T-helper 2 cell treated with Interferon-gamma antibody and Interleukin-4, amounts not matched to agents 5 μg/mL and 100 μg/mL, for 36 hours (primary cell): ENCODE data around the gene CSF3R.

Experiments used
- DNase-seq: peaks from one replicate; pipeline ENCODE4 v3.0.0; 2021; ENCODE audit warnings: low spot score
- H3K27ac Mint-ChIP-seq: one replicate; pipeline ENCODE4 v1.8.0; 2021; ENCODE audit warnings: mild to moderate bottlenecking, mixed read lengths
- H3K27me3 Mint-ChIP-seq: one replicate; pipeline ENCODE4 v1.8.0; 2021; ENCODE audit warnings: low read depth, mixed read lengths
- H3K36me3 Mint-ChIP-seq: one replicate; pipeline ENCODE4 v1.8.0; 2021; ENCODE audit warnings: low read depth, mixed read lengths
- H3K4me1 Mint-ChIP-seq: one replicate; pipeline ENCODE4 v1.8.0; 2021; ENCODE audit warnings: low read depth, mixed read lengths
- H3K4me3 Mint-ChIP-seq: one replicate; pipeline ENCODE4 v1.8.0; 2022; ENCODE audit warnings: mild to moderate bottlenecking, moderate library complexity, mixed read lengths
- H3K9me3 Mint-ChIP-seq: one replicate; pipeline ENCODE4 v1.8.0; 2021; ENCODE audit warnings: mixed read lengths

Gene CSF3R

DNA sequence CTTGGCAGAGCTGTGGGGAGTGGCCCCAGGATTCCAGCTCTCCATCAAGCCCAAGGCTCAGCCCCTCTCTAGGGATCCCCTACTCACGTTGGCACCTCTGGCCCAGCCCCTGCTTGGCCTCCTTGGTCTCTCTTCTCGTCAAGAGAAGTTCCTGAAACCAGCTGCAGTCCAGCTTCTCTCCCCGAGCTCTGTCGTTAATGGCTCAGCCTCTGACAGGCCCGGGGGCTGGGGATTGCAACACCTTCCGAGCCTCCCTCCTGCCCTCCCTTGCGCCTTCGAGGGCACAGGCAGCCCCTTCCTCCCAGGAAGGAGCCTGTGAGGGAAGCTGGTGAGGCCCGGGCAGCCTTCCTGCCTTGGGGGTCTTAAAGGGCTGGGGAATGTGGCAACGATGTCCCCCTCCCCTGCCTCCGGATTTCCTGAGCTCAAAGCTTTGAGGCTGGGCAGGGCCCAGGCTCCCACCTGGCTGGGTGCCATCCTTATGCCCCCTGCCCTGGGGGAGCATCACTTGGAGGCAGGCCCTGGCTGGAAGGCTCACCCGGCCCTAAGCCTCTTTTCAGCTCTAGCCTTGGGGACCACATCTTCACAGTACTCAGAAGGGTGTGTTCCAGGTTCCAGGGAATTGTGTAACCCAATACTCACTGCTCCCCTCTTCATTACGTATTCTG lies at the start of gene CSF3R:
TSS of gene CSF3R (minus strand) at position 190 of the 665 bp plus-strand sequence. CDS start 3,417 bp downstream, outside the sequence.
- H3K4me1 Mint-ChIP-seq = peaks cover 14% of the 10 kb centered on the region
- peaks cover 6% of the 10 kb centered on the region for H3K27me3 Mint-ChIP-seq
- no peaks in the 10 kb centered on the region for H3K9me3 Mint-ChIP-seq
- peak within 1 kb of the TSS; percentile 70 for H3K4me3 Mint-ChIP-seq
- DNase-seq = no peak
- no peaks in the 10 kb centered on the region for H3K36me3 Mint-ChIP-seq
- H3K27ac Mint-ChIP-seq = peak within 1 kb of the TSS; percentile 69

DNA sequence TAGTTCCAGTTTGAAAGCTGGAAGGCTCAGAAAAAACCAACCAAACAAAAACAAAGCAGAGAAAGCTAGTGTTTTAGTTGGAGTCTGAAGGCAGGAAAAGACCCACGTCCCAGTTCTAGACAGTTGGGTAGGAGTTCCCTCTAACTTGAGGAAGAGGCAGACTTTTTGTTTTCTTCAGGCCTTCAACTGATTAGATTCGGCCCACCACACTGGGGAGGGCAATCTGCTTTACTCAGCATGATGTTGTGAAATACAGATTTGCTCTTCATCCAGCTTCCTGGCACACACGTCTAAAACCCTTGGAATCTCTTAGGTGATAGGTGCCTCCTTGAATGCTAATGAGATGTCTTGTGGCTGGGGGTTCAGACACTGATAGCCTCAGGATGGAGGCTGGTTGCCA lies 49.1 kb upstream of the CSF3R start:
- Mint-ChIP-seq H3K27ac (no peak overlapping the region), H3K27me3 (peaks cover 5% of the 10 kb centered on the region), H3K9me3 (no peaks in the 10 kb centered on the region), H3K36me3 (no peaks in the 10 kb centered on the region), H3K4me1 (no peaks in the 10 kb centered on the region), H3K4me3 (no peak overlapping the region)
- no peak for DNase-seq

DNA sequence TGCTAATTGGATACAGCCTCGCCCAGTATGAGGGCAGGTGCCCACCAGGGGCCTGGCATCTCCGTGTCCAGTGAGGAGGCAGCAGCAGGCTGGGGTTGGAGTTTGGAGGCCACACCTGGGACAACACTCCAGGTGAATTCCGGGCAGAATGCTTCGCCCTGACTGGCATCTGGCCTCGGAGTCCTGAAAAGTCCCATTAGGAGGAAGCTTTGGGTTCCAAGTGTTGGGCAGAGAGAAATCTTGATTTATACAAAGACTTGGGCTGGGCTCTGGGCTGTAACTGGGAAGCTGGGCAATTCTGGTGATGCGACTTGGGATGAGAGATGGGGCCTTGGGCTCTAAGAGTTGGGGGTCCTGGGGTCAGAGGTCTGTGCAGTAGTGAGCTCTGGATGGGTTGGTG lies 48.1 kb upstream of the CSF3R start:
- DNase-seq = no peak

DNA sequence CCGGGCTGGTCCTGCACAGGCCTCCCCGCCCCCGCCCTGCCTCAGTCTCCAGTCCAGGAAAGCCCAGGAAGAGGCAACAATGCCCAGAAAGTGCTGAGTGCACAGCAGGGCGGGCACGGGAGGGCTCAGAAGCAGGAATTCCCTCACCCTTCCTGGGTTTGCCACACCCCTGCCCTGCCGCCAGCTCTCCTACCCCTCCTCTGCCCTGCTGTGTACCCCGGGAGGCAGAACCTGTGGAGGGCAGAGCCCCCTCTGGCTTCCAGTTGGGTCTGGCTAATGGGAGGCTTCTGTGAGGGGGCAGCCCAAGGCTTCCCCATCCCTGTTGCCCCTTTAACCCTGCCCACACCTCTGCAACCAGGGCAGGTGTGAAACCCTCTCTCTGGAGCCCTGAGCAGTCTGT lies 47.5 kb upstream of the CSF3R start:
- Mint-ChIP-seq H3K36me3 (no peaks in the 10 kb centered on the region), H3K4me3 (no peak overlapping the region), H3K27me3 (peaks cover 5% of the 10 kb centered on the region), H3K27ac (no peak overlapping the region), H3K4me1 (no peaks in the 10 kb centered on the region), H3K9me3 (no peaks in the 10 kb centered on the region)
- no peak for DNase-seq

More for the DNA sequence above, 48.1 kb upstream of the CSF3R start:
- Mint-ChIP-seq H3K27ac (no peak overlapping the region), H3K4me3 (no peak overlapping the region), H3K4me1 (no peaks in the 10 kb centered on the region), H3K36me3 (no peaks in the 10 kb centered on the region), H3K27me3 (peaks cover 5% of the 10 kb centered on the region), H3K9me3 (no peaks in the 10 kb centered on the region)

DNA sequence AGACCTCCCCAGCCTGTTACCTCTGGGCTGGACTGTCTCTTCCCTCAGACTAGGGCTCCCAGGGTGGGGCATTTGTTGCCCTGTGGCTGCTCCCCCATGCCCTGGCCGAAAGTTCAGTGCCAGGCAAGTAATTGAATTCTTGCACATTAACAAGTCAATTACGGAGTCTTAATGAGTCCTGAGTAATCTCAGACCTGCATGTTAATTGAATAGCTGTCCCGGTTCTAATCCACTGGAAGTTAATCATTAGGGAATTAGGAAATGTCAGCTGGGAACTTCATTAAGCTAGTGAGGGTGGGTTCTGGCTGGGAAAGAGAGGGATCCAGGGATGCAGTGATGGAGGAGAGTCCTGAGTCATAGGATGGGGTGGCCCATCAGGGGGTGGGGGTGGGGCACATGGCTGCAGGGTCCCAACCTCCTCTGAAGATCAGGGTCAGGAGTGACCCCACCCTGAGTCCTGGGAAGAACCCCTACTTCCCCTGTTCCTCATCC lies 47.1 kb upstream of the CSF3R start:
- Mint-ChIP-seq H3K4me1 (no peaks in the 10 kb centered on the region), H3K27ac (no peak overlapping the region), H3K4me3 (no peak overlapping the region), H3K9me3 (no peaks in the 10 kb centered on the region), H3K27me3 (peaks cover 5% of the 10 kb centered on the region), H3K36me3 (no peaks in the 10 kb centered on the region)
- DNase-seq = no peak

DNA sequence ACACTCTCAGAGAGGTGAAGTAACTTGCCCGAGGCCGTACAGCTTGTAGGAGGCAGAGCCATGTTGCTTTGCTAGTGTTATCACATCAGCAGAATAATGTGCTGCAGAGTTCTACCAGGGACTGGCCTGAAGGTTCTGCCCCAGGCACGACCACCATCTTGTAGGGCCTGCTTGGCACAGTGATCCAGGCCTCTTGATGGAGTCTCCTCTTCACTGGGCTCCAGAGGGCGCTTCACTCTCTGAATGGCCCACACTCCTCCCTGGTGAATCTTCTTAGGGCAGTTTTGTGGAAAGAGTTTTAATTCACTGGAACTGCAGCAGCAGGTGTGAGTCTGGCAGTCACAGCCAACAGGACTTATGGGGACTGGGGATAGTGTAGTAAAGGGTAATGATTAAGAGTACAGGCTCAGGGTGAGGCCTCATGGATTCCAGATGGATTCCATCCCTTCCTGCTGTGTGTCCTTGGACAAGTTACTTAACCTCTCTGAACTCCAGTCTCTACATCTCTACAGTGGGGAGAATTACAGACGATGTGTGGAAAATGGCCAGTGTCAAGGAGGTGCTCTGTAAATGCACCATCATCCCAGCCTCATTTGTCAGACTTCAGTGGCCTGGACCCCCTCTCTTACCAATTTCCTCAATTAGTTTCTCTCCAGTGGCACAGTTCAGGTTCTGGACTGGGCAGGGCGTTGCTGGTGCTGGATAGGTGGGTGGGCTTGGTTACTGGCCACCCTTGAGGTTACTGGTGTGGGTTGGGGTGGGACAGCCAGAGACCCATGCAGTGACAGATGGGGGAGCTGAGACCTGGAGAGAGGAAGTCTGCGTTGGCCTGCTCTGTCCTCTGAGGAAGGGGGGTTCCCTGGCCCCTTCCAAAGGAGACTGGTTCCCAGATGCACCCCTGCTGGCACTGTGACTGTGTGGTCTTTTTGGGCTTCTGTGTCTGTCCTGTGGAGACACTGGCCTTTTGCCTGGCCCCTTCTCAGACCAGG lies 45.9 kb upstream of the CSF3R start:
- no peaks in the 10 kb centered on the region for H3K9me3 Mint-ChIP-seq
- DNase-seq = no peak
- no peaks in the 10 kb centered on the region for H3K4me1 Mint-ChIP-seq
- H3K27me3 Mint-ChIP-seq = peaks cover 2% of the 10 kb centered on the region
- H3K36me3 Mint-ChIP-seq = no peaks in the 10 kb centered on the region
- H3K4me3 Mint-ChIP-seq = no peak overlapping the region
- H3K27ac Mint-ChIP-seq = no peak overlapping the region

DNA sequence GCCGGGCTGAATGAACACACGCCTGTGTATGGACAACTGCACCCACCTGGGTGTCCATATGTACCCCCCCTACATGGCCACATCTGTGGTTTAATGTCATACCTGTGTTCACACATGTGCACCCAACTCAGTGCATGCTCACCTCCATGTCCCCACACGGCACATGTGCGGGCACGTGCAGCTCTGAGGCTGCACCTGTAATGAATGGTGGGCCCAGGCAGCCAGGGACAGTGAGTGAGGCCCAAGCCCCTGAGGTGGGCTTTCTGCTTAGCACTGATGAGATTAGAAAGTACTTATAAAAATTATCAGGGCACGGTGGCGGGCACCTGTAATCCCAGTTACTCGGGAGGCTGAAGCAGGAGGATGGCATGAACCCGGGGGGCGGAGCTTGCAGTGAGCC lies 42.5 kb upstream of the CSF3R start:
- H3K27me3 Mint-ChIP-seq = no peaks in the 10 kb centered on the region
- DNase-seq = no peak
- no peak overlapping the region for H3K27ac Mint-ChIP-seq
- no peaks in the 10 kb centered on the region for H3K36me3 Mint-ChIP-seq
- H3K4me3 Mint-ChIP-seq = no peak overlapping the region
- H3K9me3 Mint-ChIP-seq = no peaks in the 10 kb centered on the region
- no peaks in the 10 kb centered on the region for H3K4me1 Mint-ChIP-seq

DNA sequence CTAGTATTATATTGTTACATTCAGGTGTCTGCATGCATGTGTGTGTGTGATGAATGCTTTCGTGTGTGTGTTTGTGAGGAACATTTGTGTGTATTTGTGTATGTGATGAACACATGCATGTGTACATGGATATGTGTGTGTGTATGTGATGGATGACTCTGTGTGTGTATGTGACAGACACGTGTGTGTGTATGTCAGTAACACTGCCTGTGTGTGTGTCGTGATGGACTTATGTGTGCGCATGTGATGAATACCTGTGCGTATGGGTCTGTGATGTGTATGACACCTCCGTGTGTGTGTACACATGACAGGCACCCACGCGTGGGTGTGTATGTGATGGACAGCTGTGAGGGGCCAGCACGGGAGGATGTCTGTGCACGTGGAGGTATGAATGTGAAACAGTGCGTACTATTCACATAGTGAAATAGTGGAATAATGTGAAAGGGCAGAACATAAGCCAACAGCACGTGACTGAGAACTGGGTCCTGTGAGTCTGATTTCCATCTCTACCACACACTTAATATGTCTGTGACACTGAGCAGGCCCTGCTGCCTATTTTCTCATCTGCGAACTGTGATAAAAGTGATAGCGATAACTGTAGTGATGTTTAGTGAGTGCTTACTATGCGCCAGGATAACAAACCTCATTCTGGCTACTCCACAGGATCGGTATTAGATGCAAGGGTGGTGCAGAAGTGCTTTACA lies 41.8 kb upstream of the CSF3R start:
- no peaks in the 10 kb centered on the region for H3K9me3 Mint-ChIP-seq
- H3K27ac Mint-ChIP-seq = no peak overlapping the region
- H3K27me3 Mint-ChIP-seq = no peaks in the 10 kb centered on the region

DNA sequence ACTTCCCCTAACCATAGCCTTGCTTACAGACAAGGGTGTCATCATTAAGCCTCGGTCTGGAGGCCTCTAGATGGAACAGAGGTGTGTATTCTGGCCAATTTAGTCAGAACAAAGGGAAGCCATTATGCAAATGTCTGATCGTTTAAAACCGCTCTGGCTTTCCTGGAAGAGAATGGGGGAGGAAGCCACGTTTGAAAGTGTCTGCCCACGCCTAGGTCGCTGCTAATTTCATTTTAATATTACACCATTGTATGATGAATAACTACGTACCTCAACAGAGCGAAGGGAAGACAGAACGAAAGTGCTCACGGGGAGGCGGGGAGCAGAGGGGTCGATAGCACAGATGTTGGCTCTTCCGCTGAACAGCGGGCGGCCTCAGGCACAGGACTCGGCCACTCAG lies 41.1 kb upstream of the CSF3R start:
- no peak overlapping the region for H3K4me3 Mint-ChIP-seq
- DNase-seq = no peak
- no peaks in the 10 kb centered on the region for H3K27me3 Mint-ChIP-seq

More for the DNA sequence above, 41.8 kb upstream of the CSF3R start:
- Mint-ChIP-seq H3K36me3 (no peaks in the 10 kb centered on the region), H3K4me1 (no peaks in the 10 kb centered on the region), H3K4me3 (no peak overlapping the region)
- DNase-seq = no peak

DNA sequence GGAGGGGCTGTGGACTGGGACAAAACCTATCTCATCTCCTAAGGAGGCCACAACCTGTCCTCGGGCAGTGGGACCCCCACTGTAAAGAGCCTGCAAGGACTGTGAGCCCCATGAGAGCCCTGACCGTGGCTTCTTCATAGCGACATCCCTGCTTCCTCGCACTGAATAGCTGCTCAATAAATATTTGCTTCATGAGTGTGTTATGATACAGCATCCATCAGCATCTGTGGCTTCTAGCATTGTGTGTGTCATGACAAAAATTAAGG lies 40.5 kb upstream of the CSF3R start:
- Mint-ChIP-seq H3K27ac (no peak overlapping the region), H3K36me3 (no peaks in the 10 kb centered on the region), H3K27me3 (no peaks in the 10 kb centered on the region), H3K4me1 (no peaks in the 10 kb centered on the region), H3K9me3 (no peaks in the 10 kb centered on the region), H3K4me3 (no peak overlapping the region)
- DNase-seq = no peak

More for the DNA sequence above, 41.1 kb upstream of the CSF3R start:
- H3K4me1 Mint-ChIP-seq = no peaks in the 10 kb centered on the region
- no peak overlapping the region for H3K27ac Mint-ChIP-seq
- H3K9me3 Mint-ChIP-seq = no peaks in the 10 kb centered on the region
- no peaks in the 10 kb centered on the region for H3K36me3 Mint-ChIP-seq

DNA sequence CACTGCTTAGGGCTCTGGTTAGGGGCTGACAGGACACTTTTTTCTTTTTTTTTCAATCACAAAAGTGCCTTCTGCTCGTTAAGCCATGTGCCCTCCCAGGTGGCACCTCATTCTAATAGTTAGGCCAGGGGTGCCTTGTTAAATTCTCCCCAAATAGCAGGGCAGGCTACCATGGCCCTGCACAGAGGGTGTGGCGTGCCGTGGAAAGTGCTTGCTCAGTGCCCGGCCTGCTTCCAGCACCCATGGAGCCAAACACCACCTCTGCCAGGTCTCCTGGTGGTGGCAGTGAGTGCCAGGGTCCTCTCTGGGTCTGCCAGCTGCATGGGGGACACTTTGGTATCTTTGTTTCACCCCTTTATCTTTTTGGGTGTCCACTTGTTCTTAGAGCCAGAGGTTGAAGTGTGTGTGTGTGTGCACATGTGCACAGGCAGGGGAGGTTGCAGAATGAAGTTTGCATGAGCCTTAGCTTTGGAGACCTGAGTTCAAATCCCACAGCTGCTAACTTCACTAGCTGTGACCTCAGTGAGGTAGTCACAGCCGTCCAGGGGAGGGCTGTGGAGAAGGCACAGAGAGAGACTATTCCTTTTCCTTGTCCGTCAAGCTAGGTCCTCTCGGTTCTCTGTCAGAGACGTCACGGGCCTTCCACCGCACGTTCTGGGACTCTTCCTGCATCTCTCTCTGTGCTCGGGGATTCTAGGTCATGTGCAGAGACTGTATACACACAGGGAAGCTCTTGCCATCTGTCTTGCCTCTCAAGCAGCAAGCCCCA lies 39.9 kb upstream of the CSF3R start:
- no peaks in the 10 kb centered on the region for H3K27me3 Mint-ChIP-seq
- no peak overlapping the region for H3K27ac Mint-ChIP-seq
- DNase-seq = no peak
- no peaks in the 10 kb centered on the region for H3K4me1 Mint-ChIP-seq
- no peaks in the 10 kb centered on the region for H3K36me3 Mint-ChIP-seq
- H3K9me3 Mint-ChIP-seq = no peaks in the 10 kb centered on the region
- no peak overlapping the region for H3K4me3 Mint-ChIP-seq

DNA sequence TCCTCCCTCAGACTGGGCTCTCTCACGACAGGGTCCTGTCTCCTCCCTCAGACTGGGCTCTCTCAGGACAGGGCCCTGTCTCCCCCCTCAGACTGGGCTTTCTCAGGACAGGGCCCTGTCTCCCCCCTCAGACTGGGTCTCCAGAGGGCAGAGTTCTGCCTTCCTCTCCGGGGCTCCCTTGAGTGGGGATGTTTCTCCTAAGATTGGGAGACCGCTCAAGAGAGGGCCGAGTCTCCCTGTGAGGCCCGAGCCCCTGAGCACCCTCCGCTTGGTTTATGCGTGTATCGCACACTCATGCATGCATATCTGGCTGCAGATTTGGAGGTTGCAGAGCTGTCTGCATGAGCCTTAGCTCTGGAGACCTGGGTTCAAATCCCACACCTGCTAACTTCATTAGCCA lies 39.3 kb upstream of the CSF3R start:
- DNase-seq = no peak
- no peaks in the 10 kb centered on the region for H3K27me3 Mint-ChIP-seq
- H3K9me3 Mint-ChIP-seq = no peaks in the 10 kb centered on the region
- no peak overlapping the region for H3K4me3 Mint-ChIP-seq
- H3K36me3 Mint-ChIP-seq = no peaks in the 10 kb centered on the region
- no peak overlapping the region for H3K27ac Mint-ChIP-seq
- no peaks in the 10 kb centered on the region for H3K4me1 Mint-ChIP-seq

DNA sequence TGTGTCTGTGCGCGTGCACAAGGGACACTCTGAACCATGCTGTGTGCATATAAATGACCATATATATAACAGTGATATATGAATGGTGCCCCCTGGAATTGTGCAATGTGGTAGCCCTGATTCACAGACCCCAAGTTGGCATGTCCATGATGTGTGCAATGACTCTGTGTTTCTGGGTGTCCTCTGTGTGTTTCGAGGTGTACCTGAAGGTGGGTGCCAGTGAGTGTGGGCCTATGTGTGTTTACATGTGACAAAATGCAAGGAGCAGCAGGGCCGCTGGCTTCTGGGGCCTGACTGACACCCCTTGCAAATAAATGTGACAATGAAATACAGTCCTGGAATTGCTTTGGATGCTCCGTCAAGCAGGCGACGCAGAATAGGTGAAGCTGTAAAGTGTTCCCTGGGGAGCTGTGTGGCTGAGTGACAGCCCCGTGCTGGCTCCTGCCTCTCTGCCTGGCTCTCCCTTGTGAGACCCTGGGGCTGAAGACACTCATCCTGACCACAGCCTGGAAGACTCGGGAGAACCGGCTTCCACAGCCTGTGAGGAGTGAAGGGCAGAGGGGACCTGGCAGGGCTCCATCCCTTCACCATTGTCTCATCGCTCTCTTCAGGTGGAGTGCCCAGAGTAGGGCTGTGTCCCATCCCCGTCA lies 38.2 kb upstream of the CSF3R start:
- Mint-ChIP-seq H3K9me3 (no peaks in the 10 kb centered on the region), H3K4me1 (no peaks in the 10 kb centered on the region)

More for the DNA sequence above, 38.2 kb upstream of the CSF3R start:
- Mint-ChIP-seq H3K27me3 (no peaks in the 10 kb centered on the region), H3K4me3 (no peak overlapping the region), H3K36me3 (no peaks in the 10 kb centered on the region), H3K27ac (no peak overlapping the region)
- no peak for DNase-seq
